ENCODE results near the gene MLPH. TPM values are rescaled to one million over a fixed set of nuclear protein-coding genes. Genes with fewer than 3 reads are reported as not detected.
"Not testable (repeated sequence)": the region's sequence is repeated elsewhere in the genome, so short reads cannot be mapped to it uniquely, and the experiment has no call there.

The MLPH gene
- total and polyA plus RNA-seq, 7 experiments from 2014 or later = not detected

GRCh38 chr2:237464757-237465391 is 22.2 kb upstream of the MLPH start:
- Mint-ChIP-seq H3K4me3 (no peak overlapping the region), H3K27me3 (no peaks in the 10 kb centered on the region), H3K4me1 (peaks cover 0 to under 1% (median 0%) of the 10 kb centered on the region in 7 donors), H3K9me3 (peaks cover 0 to 11% (median 0%) of the 10 kb centered on the region in 11 donors), H3K27ac (peak overlapping the region in 2 of 9 donors; percentile 17 to 27), H3K36me3 (no peaks in the 10 kb centered on the region)
- H3K27me3 ChIP-seq (ENCODE audit: control insufficient read depth in 2 of 2, insufficient read depth in 2 of 2, low read length in 2 of 2) = no peaks in the 10 kb centered on the region
- H3K9me3 ChIP-seq (ENCODE audit: control insufficient read depth in 2 of 3, low read length in 3 of 3) = no peaks in the 10 kb centered on the region
- no peaks in the 10 kb centered on the region for H3K4me1 ChIP-seq (ENCODE audit: control insufficient read depth in 2 of 2, insufficient read depth in 2 of 2, low read length in 2 of 2)
- ATAC-seq (no peak), DNase-seq (no peak)
- POLR2A ChIA-PET = no interaction called here
- intact Hi-C loops (cut with micrococcal nuclease) = no loop called here
- H3K4me3 ChIP-seq (ENCODE audit: low read length) = no peak overlapping the region
- no peaks in the 10 kb centered on the region for H3K36me3 ChIP-seq (ENCODE audit: control insufficient read depth in 2 of 3, insufficient read depth in 3 of 3, low read length in 3 of 3)
- CTCF ChIA-PET = no interaction called here
- H3K27ac ChIP-seq (ENCODE audit: low read depth, low read length) = no peak overlapping the region

GRCh38 chr2:237465515-237466148 is 21.4 kb upstream of the MLPH start:
- no peaks in the 10 kb centered on the region for H3K4me1 Mint-ChIP-seq

GRCh38 chr2:237466211-237466610 is 20.8 kb upstream of the MLPH start:
- ATAC-seq = no peak
- ChIA-PET CTCF (interaction anchor here (0.6 kb wide), 1 partner anchor 37 kb away, joined by 3 read pairs; no protein-coding TSS in a partner anchor), POLR2A (no interaction called here)
- H3K27me3 Mint-ChIP-seq = no peaks in the 10 kb centered on the region
- H3K36me3 Mint-ChIP-seq = no peaks in the 10 kb centered on the region
- no peaks in the 10 kb centered on the region for H3K36me3 ChIP-seq (ENCODE audit: control insufficient read depth in 2 of 3, insufficient read depth in 3 of 3, low read length in 3 of 3)
- H3K4me3 Mint-ChIP-seq = no peak overlapping the region
- H3K4me1 ChIP-seq (ENCODE audit: control insufficient read depth in 2 of 2, insufficient read depth in 2 of 2, low read length in 2 of 2) = no peaks in the 10 kb centered on the region
- H3K9me3 ChIP-seq (ENCODE audit: control insufficient read depth in 2 of 3, low read length in 3 of 3) = no peaks in the 10 kb centered on the region
- H3K4me3 ChIP-seq (ENCODE audit: low read length) = no peak overlapping the region
- H3K9me3 Mint-ChIP-seq = peaks cover 0 to 7% (median 0%) of the 10 kb centered on the region in 11 donors
- no peak overlapping the region for H3K27ac ChIP-seq (ENCODE audit: low read depth, low read length)
- H3K27me3 ChIP-seq (ENCODE audit: control insufficient read depth in 2 of 2, insufficient read depth in 2 of 2, low read length in 2 of 2) = no peaks in the 10 kb centered on the region
- H3K27ac Mint-ChIP-seq = peak overlapping the region in 1 of 9 donors; percentile 16
- no peak for DNase-seq
- peaks cover 0 to 3% (median 0%) of the 10 kb centered on the region in 7 donors for H3K4me1 Mint-ChIP-seq
- intact Hi-C loops (cut with micrococcal nuclease) = no loop called here

More at GRCh38 chr2:237465515-237466148, 21.4 kb upstream of the MLPH start:
- peak overlapping the region in 1 of 9 donors; percentile 33 for H3K27ac Mint-ChIP-seq
- Histone ChIP-seq H3K27ac (ENCODE audit: low read depth, low read length) (no peak overlapping the region), H3K4me1 (ENCODE audit: control insufficient read depth in 2 of 2, insufficient read depth in 2 of 2, low read length in 2 of 2) (no peaks in the 10 kb centered on the region), H3K36me3 (ENCODE audit: control insufficient read depth in 2 of 3, insufficient read depth in 3 of 3, low read length in 3 of 3) (no peaks in the 10 kb centered on the region), H3K27me3 (ENCODE audit: control insufficient read depth in 2 of 2, insufficient read depth in 2 of 2, low read length in 2 of 2) (no peaks in the 10 kb centered on the region), H3K9me3 (ENCODE audit: control insufficient read depth in 2 of 3, low read length in 3 of 3) (no peaks in the 10 kb centered on the region), H3K4me3 (ENCODE audit: low read length) (no peak overlapping the region)
- no peaks in the 10 kb centered on the region for H3K27me3 Mint-ChIP-seq
- intact Hi-C loops (cut with micrococcal nuclease) = no loop called here
- ChIA-PET POLR2A (no interaction called here), CTCF (interaction anchor here (0.6 kb wide), 1 partner anchor 37 kb away, joined by 3 read pairs; no protein-coding TSS in a partner anchor)
- no peak overlapping the region for H3K4me3 Mint-ChIP-seq
- DNase-seq (no peak), ATAC-seq (no peak)
- H3K36me3 Mint-ChIP-seq = no peaks in the 10 kb centered on the region
- H3K9me3 Mint-ChIP-seq = peaks cover 0 to 10% (median 0%) of the 10 kb centered on the region in 11 donors

- peaks cover 0 to 13% (median 0%) of the 10 kb centered on the region in 7 donors for H3K4me1 Mint-ChIP-seq
- no peaks in the 10 kb centered on the region for H3K36me3 Mint-ChIP-seq
These were observed 19.4 kb upstream of the MLPH start for GRCh38 chr2:237467447-237468179.

GRCh38 chr2:237469410-237469809 is 17.6 kb upstream of the MLPH start:
- H3K27me3 ChIP-seq (ENCODE audit: control insufficient read depth in 2 of 2, insufficient read depth in 2 of 2, low read length in 2 of 2); H3K4me1 ChIP-seq (ENCODE audit: control insufficient read depth in 2 of 2, insufficient read depth in 2 of 2, low read length in 2 of 2); ATAC-seq; H3K4me3 Mint-ChIP-seq; DNase-seq; H3K36me3 ChIP-seq (ENCODE audit: control insufficient read depth in 2 of 3, insufficient read depth in 3 of 3, low read length in 3 of 3); H3K9me3 Mint-ChIP-seq; H3K36me3 Mint-ChIP-seq; H3K27ac ChIP-seq (ENCODE audit: low read depth, low read length); H3K9me3 ChIP-seq (ENCODE audit: control insufficient read depth in 2 of 3, low read length in 3 of 3); H3K4me3 ChIP-seq (ENCODE audit: low read length); H3K27me3 Mint-ChIP-seq; intact Hi-C loops (cut with micrococcal nuclease): not testable (repeated sequence)
- ChIA-PET CTCF (interaction anchor here (0.9 to 4.8 kb wide), 3 partner anchors 10 to 48 kb away, joined by 3 to 79 read pairs (median 11); no protein-coding TSS in a partner anchor), POLR2A (interaction anchor here (1.3 to 2.8 kb wide), 2 partner anchors 40 to 43 kb away, joined by 4 to 17 read pairs; no protein-coding TSS in a partner anchor)
- H3K27ac Mint-ChIP-seq = peak overlapping the region in 1 of 9 donors; percentile 33
- H3K4me1 Mint-ChIP-seq = peaks cover 0 to 17% (median 5%) of the 10 kb centered on the region in 7 donors

More at GRCh38 chr2:237467447-237468179, 19.4 kb upstream of the MLPH start:
- no peak overlapping the region for H3K4me3 Mint-ChIP-seq
- no peak overlapping the region for H3K4me3 ChIP-seq (ENCODE audit: low read length)
- H3K9me3 Mint-ChIP-seq = peaks cover 0 to 2% (median 0%) of the 10 kb centered on the region in 11 donors
- no peaks in the 10 kb centered on the region for H3K4me1 ChIP-seq (ENCODE audit: control insufficient read depth in 2 of 2, insufficient read depth in 2 of 2, low read length in 2 of 2)
- ATAC-seq = no peak
- ChIA-PET POLR2A (interaction anchor here (0.9 to 1.1 kb wide), 4 partner anchors 34 to 48 kb away, joined by 3 to 7 read pairs (median 4); no protein-coding TSS in a partner anchor), CTCF (interaction anchor here (4.8 kb wide), 1 partner anchor 46 kb away, joined by 79 read pairs; no protein-coding TSS in a partner anchor)
- no peaks in the 10 kb centered on the region for H3K27me3 ChIP-seq (ENCODE audit: control insufficient read depth in 2 of 2, insufficient read depth in 2 of 2, low read length in 2 of 2)
- H3K27ac ChIP-seq (ENCODE audit: low read depth, low read length) = no peak overlapping the region
- no peak overlapping the region for H3K27ac Mint-ChIP-seq
- H3K9me3 ChIP-seq (ENCODE audit: control insufficient read depth in 2 of 3, low read length in 3 of 3) = no peaks in the 10 kb centered on the region
- H3K27me3 Mint-ChIP-seq = no peaks in the 10 kb centered on the region
- intact Hi-C loops (cut with micrococcal nuclease) = no loop called here
- no peak for DNase-seq
- H3K36me3 ChIP-seq (ENCODE audit: control insufficient read depth in 2 of 3, insufficient read depth in 3 of 3, low read length in 3 of 3) = no peaks in the 10 kb centered on the region

- ChIA-PET POLR2A (interaction anchor here (1.3 to 2.8 kb wide), 3 partner anchors 32 to 44 kb away, joined by 4 to 17 read pairs (median 4); no protein-coding TSS in a partner anchor), CTCF (interaction anchor here (0.9 to 4.8 kb wide), 5 partner anchors 10 to 102 kb away, joined by 4 to 79 read pairs (median 6); no protein-coding TSS in a partner anchor)
- no peaks in the 10 kb centered on the region for H3K27me3 ChIP-seq (ENCODE audit: control insufficient read depth in 2 of 2, insufficient read depth in 2 of 2, low read length in 2 of 2)
- no peaks in the 10 kb centered on the region for H3K9me3 Mint-ChIP-seq
- ATAC-seq (no peak), DNase-seq (no peak)
- no peaks in the 10 kb centered on the region for H3K36me3 ChIP-seq (ENCODE audit: control insufficient read depth in 2 of 3, insufficient read depth in 3 of 3, low read length in 3 of 3)
- H3K4me1 Mint-ChIP-seq = peaks cover 0 to 17% (median 9%) of the 10 kb centered on the region in 7 donors
- intact Hi-C loops (cut with micrococcal nuclease) = no loop called here
- no peak overlapping the region for H3K4me3 Mint-ChIP-seq
- H3K27ac ChIP-seq (ENCODE audit: low read depth, low read length) = no peak overlapping the region
- peak overlapping the region in 1 of 9 donors; percentile 33 for H3K27ac Mint-ChIP-seq
- no peaks in the 10 kb centered on the region for H3K27me3 Mint-ChIP-seq
- H3K4me1 ChIP-seq (ENCODE audit: control insufficient read depth in 2 of 2, insufficient read depth in 2 of 2, low read length in 2 of 2) = peaks cover 0 to 6% of the 10 kb centered on the region in 2 donors
- no peaks in the 10 kb centered on the region for H3K9me3 ChIP-seq (ENCODE audit: control insufficient read depth in 2 of 3, low read length in 3 of 3)
- H3K36me3 Mint-ChIP-seq = no peaks in the 10 kb centered on the region
- H3K4me3 ChIP-seq (ENCODE audit: low read length) = no peak overlapping the region
These were observed 17.2 kb upstream of the MLPH start for GRCh38 chr2:237469849-237470248.
